NK-92 treated with Interleukin-12 subunit alpha and Interleukin-12 subunit beta, amount 100 ng/mL, for 24 hours (cell line): ENCODE measurements around the gene CAMTA1.

Experiments
- DNase-seq: peaks from one replicate; lab custom pipeline; 2025; lab: John Stamatoyannopoulos, UW

The CAMTA1 gene

GRCh38 chr1:7341145-7341905 is 556.1 kb downstream of the CAMTA1 start:
- DNase-seq = no peak

- no peak for DNase-seq
Measured at GRCh38 chr1:7343882-7344281, 558.6 kb downstream of the CAMTA1 start.

GRCh38 chr1:7344299-7344698 is 559.0 kb downstream of the CAMTA1 start:
- no peak for DNase-seq

GRCh38 chr1:7345516-7345915 is 560.3 kb downstream of the CAMTA1 start:
- DNase-seq = no peak

GRCh38 chr1:7346070-7346596 is 560.9 kb downstream of the CAMTA1 start:
- DNase-seq = no peak

- no peak for DNase-seq
Measured at GRCh38 chr1:7346600-7347570, 561.6 kb downstream of the CAMTA1 start.

- no peak for DNase-seq
Measured at GRCh38 chr1:7348073-7348472, 562.8 kb downstream of the CAMTA1 start.

GRCh38 chr1:7348580-7348979 is 563.3 kb downstream of the CAMTA1 start:
- DNase-seq = no peak

GRCh38 chr1:7350804-7351203 is 565.5 kb downstream of the CAMTA1 start:
- no peak for DNase-seq

- DNase-seq = no peak
Measured at GRCh38 chr1:7351649-7352048, 566.4 kb downstream of the CAMTA1 start.

GRCh38 chr1:7352364-7352763 is 567.1 kb downstream of the CAMTA1 start:
- no peak for DNase-seq

GRCh38 chr1:7352974-7353373 is 567.7 kb downstream of the CAMTA1 start:
- no peak for DNase-seq

- no peak for DNase-seq
Measured at GRCh38 chr1:7355646-7356045, 570.4 kb downstream of the CAMTA1 start.

GRCh38 chr1:7356079-7356478 is 570.8 kb downstream of the CAMTA1 start:
- DNase-seq = no peak

- no peak for DNase-seq
Measured at GRCh38 chr1:7358425-7358824, 573.2 kb downstream of the CAMTA1 start.

- no peak for DNase-seq
Measured at GRCh38 chr1:7360526-7360925, 575.3 kb downstream of the CAMTA1 start.

- no peak for DNase-seq
Measured at GRCh38 chr1:7362947-7363346, 577.7 kb downstream of the CAMTA1 start.

- DNase-seq = no peak
Measured at GRCh38 chr1:7363450-7363849, 578.2 kb downstream of the CAMTA1 start.

GRCh38 chr1:7365706-7366105 is 580.5 kb downstream of the CAMTA1 start:
- DNase-seq = no peak

- DNase-seq = no peak
Measured at GRCh38 chr1:7366286-7366954, 581.2 kb downstream of the CAMTA1 start.

GRCh38 chr1:7366955-7367665 is 581.9 kb downstream of the CAMTA1 start:
- DNase-seq = no peak

- DNase-seq = no peak
Measured at GRCh38 chr1:7369866-7370265, 584.6 kb downstream of the CAMTA1 start.
